CD8-positive, alpha-beta memory T cell (primary cell): ENCODE results near the gene BHMT. TPM values are rescaled to one million over a fixed set of nuclear protein-coding genes. Genes with fewer than 3 reads are reported as not detected.

ENCODE experiments used
- CTCF ChIA-PET: fragments of 350-600 bp; sonication (Branson Sonifier 250); formaldehyde crosslinking; loops from one replicate; lab custom pipeline; 2021; ENCODE audit warnings: antibody characterized with exemption; lab: Charles Lee
- POLR2A ChIA-PET: fragments of 350-600 bp; sonication (Branson Sonifier 250); formaldehyde crosslinking; loops from one replicate; lab custom pipeline; 2021; ENCODE audit warnings: antibody characterized with exemption; lab: Charles Lee
- DNase-seq, 5 donors: peaks; one replicate each; pipeline versions ENCODE4 v3.0.0 to v3.0.0-alpha.2; 2020 to 2022; ENCODE audit warnings: mixed read lengths in 1 of 5
- H3K27ac ChIP-seq: one replicate; pipeline ENCODE4 v1.7.0; 2013; ENCODE audit warnings: low read depth, mild to moderate bottlenecking, low read length, moderate library complexity
- H3K27me3 ChIP-seq: 2 replicates; pipeline ENCODE4 v1.7.0; 2013; ENCODE audit warnings: low read length, mild to moderate bottlenecking; ENCODE audit not compliant: insufficient read depth, poor library complexity, severe bottlenecking
- H3K36me3 ChIP-seq: 2 replicates; pipeline ENCODE4 v1.7.0; 2013; ENCODE audit warnings: mild to moderate bottlenecking, low read length, moderate library complexity; ENCODE audit not compliant: insufficient read depth
- H3K4me1 ChIP-seq: 2 replicates; pipeline ENCODE4 v1.7.0; 2013; ENCODE audit warnings: mild to moderate bottlenecking, low read length, moderate library complexity; ENCODE audit not compliant: insufficient read depth
- H3K4me3 ChIP-seq: 2 replicates; pipeline ENCODE4 v1.7.0; 2013; ENCODE audit warnings: mild to moderate bottlenecking, low read length
- H3K9me3 ChIP-seq: 2 replicates; pipeline ENCODE4 v1.7.0; 2013; ENCODE audit warnings: mild to moderate bottlenecking, low read length
- H3K27ac Mint-ChIP-seq, 8 donors: one replicate each; pipeline ENCODE4 v1.8.0; 2020 to 2021; ENCODE audit warnings: mixed read lengths in 8 of 8, mild to moderate bottlenecking in 6 of 8, inconsistent platforms in 3 of 8, moderate library complexity in 3 of 8
- H3K27me3 Mint-ChIP-seq, 2 donors: one replicate each; pipeline ENCODE4 v1.8.0; 2020 to 2021; ENCODE audit warnings: mixed read lengths in 2 of 2, mild to moderate bottlenecking in 1 of 2, moderate library complexity in 1 of 2
- H3K36me3 Mint-ChIP-seq, 3 donors: one replicate each; pipeline ENCODE4 v1.8.0; 2020 to 2021; ENCODE audit warnings: mixed read lengths in 3 of 3, inconsistent platforms in 1 of 3, mild to moderate bottlenecking in 1 of 3
- H3K4me1 Mint-ChIP-seq, 3 donors: one replicate each; pipeline ENCODE4 v1.8.0; 2020 to 2021; ENCODE audit warnings: mixed read lengths in 3 of 3, inconsistent platforms in 1 of 3, mild to moderate bottlenecking in 1 of 3
- H3K4me3 Mint-ChIP-seq, 7 donors: one replicate each; pipeline ENCODE4 v1.8.0; 2020 to 2021; ENCODE audit warnings: mixed read lengths in 7 of 7, mild to moderate bottlenecking in 6 of 7, moderate library complexity in 4 of 7, inconsistent platforms in 2 of 7
- H3K9me3 Mint-ChIP-seq, 5 donors: one replicate each; pipeline ENCODE4 v1.8.0; 2020 to 2022; ENCODE audit warnings: mixed read lengths in 5 of 5, mild to moderate bottlenecking in 3 of 5, moderate library complexity in 2 of 5, inconsistent platforms in 1 of 5
- polyA plus RNA-seq: library from polyadenylated mRNA; unstranded; fragments of 300-500 nt; fragmentation: Illumina TruSeq; gene quantifications from one replicate; pipeline ENCODE4 v1.2.3, GENCODE V29; 2021
- total RNA-seq, 2 experiments: library from RNA; stranded (reverse); gene quantifications; one replicate each; pipeline ENCODE4 v1.2.3, GENCODE V29; 2021

BHMT gene
- total and polyA plus RNA-seq, 3 experiments from 2014 or later = not detected

DNA sequence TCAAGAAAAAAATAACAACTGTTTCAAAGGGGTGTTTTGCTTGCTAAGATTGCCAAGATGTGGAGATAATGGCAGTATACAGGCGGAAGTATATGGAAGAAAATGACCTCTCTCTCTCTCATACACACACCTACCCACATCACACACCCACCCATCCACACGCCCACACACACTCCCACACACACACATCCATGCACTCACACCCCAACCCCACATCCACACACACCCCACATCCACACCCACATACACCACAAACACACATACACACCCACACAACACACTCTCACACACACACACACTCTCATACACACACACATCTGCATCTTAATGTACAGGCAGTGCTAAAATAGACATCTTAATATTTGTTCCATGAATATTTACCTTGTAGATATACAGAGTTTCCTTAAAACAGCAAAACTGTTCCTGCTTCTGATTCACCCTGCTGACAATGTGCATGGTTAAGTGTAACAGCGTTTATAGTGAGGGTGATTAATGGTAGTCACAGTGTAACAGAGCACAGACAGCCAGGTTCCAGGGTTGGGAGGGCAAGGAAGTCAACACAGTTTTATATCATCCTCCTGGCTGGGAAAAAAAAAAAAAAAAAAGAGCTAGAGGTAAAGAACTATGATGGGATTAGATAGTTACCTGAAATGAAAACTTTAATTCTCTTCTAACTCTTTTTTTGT lies 33.8 kb upstream of the BHMT start:
- H3K27me3 ChIP-seq = no peaks in the 10 kb centered on the region
- no peak overlapping the region for H3K4me3 ChIP-seq
- H3K4me1 ChIP-seq = no peaks in the 10 kb centered on the region
- H3K36me3 ChIP-seq = no peaks in the 10 kb centered on the region
- H3K27ac Mint-ChIP-seq = no peak overlapping the region
- ChIA-PET CTCF (no interaction called here), POLR2A (interaction anchor here (0.6 kb wide), 1 partner anchor 135 kb away, joined by 4 read pairs; no protein-coding TSS in a partner anchor)
- H3K36me3 Mint-ChIP-seq = no peaks in the 10 kb centered on the region
- peaks cover 0 to 4% (median 3%) of the 10 kb centered on the region in 3 donors for H3K4me1 Mint-ChIP-seq
- H3K4me3 Mint-ChIP-seq = no peak overlapping the region
- no peaks in the 10 kb centered on the region for H3K9me3 ChIP-seq
- H3K9me3 Mint-ChIP-seq = no peaks in the 10 kb centered on the region
- no peak overlapping the region for H3K27ac ChIP-seq
- H3K27me3 Mint-ChIP-seq = peaks cover 2 to 19% of the 10 kb centered on the region in 2 donors
- DNase-seq = no peak

DNA sequence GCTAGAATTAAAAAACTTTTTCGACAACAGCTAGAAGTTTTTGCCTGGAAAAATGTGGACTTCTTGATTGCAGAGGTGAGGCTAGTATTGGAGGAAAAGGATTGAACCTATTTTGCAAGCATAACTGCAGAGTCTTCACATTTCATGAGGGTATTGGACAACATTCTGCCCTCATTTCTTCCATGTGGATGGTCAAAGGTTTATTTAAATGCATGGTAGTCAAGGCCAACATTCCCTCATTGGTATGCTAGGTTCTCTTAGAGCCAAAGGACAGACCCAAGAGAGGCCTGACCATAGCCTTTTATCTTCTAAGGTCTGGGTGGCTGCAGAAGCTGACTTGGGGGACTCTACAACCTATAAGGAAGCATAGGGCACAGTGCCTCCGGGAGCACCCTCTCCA lies 30.8 kb upstream of the BHMT start:
- Mint-ChIP-seq H3K27ac (no peak overlapping the region), H3K4me3 (no peak overlapping the region), H3K36me3 (no peaks in the 10 kb centered on the region), H3K4me1 (peaks cover 0 to 4% (median 3%) of the 10 kb centered on the region in 3 donors), H3K9me3 (no peaks in the 10 kb centered on the region), H3K27me3 (peaks cover 2 to 4% of the 10 kb centered on the region in 2 donors)
- Histone ChIP-seq H3K27me3 (no peaks in the 10 kb centered on the region), H3K27ac (no peak overlapping the region), H3K4me1 (no peaks in the 10 kb centered on the region), H3K9me3 (no peaks in the 10 kb centered on the region), H3K4me3 (no peak overlapping the region), H3K36me3 (no peaks in the 10 kb centered on the region)
- ChIA-PET CTCF (no interaction called here), POLR2A (no interaction called here)
- no peak for DNase-seq

DNA sequence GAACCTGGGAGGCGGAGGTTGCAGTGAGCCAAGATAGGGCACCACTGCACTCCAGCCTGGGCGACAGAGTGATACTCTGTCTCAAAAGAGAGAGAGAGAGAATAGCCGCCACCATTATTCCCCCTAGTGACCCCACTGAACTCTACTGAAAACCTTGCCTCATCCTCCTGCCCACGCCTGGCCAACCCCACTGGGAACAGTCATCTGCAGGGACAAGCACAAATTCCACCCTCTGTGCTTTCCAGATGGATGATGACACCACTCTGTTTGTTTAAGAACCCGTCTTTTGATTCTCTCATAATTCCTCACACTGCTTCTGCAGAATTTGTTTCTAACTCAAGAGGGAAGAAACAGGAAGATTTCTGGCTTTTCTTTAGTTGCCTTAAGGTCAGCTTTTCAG lies 29.8 kb upstream of the BHMT start:
- H3K27me3 ChIP-seq = no peaks in the 10 kb centered on the region
- no peak for DNase-seq
- H3K36me3 ChIP-seq = no peaks in the 10 kb centered on the region
- no peaks in the 10 kb centered on the region for H3K27me3 Mint-ChIP-seq
- no peaks in the 10 kb centered on the region for H3K36me3 Mint-ChIP-seq
- H3K9me3 ChIP-seq = no peaks in the 10 kb centered on the region
- H3K27ac Mint-ChIP-seq = no peak overlapping the region
- CTCF ChIA-PET = no interaction called here
- no peak overlapping the region for H3K27ac ChIP-seq
- H3K4me1 Mint-ChIP-seq = peaks cover 0 to 4% (median 3%) of the 10 kb centered on the region in 3 donors
- H3K4me3 ChIP-seq = no peak overlapping the region
- no peaks in the 10 kb centered on the region for H3K9me3 Mint-ChIP-seq
- no peaks in the 10 kb centered on the region for H3K4me1 ChIP-seq
- POLR2A ChIA-PET = no interaction called here
- H3K4me3 Mint-ChIP-seq = no peak overlapping the region

DNA sequence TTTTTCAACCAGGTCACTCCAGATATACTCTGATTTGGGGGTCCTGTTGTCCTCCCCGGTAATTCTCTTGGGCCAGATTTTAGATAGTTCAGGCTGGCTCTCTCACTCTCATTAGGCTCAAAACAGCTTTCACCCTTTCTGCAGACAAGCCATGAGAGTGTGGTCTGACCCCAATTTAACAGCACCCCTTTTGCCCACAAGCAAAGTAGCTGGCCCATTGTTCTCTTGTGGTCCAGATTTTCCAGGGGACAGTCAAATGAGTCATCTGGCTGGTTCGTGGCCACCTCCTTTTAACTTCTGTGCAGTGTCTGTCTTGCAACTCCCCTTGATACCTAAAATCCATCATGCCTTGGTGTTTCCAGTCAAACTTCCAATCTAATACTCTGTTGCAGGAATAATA lies 25.5 kb upstream of the BHMT start:
- Mint-ChIP-seq H3K4me3 (no peak overlapping the region), H3K27me3 (peaks cover 0 to 9% of the 10 kb centered on the region in 2 donors), H3K9me3 (no peaks in the 10 kb centered on the region), H3K4me1 (no peaks in the 10 kb centered on the region), H3K36me3 (no peaks in the 10 kb centered on the region), H3K27ac (no peak overlapping the region)
- Histone ChIP-seq H3K4me1 (no peaks in the 10 kb centered on the region), H3K9me3 (no peaks in the 10 kb centered on the region), H3K36me3 (no peaks in the 10 kb centered on the region), H3K4me3 (no peak overlapping the region), H3K27me3 (no peaks in the 10 kb centered on the region), H3K27ac (no peak overlapping the region)
- POLR2A ChIA-PET = no interaction called here
- CTCF ChIA-PET = no interaction called here
- no peak for DNase-seq

DNA sequence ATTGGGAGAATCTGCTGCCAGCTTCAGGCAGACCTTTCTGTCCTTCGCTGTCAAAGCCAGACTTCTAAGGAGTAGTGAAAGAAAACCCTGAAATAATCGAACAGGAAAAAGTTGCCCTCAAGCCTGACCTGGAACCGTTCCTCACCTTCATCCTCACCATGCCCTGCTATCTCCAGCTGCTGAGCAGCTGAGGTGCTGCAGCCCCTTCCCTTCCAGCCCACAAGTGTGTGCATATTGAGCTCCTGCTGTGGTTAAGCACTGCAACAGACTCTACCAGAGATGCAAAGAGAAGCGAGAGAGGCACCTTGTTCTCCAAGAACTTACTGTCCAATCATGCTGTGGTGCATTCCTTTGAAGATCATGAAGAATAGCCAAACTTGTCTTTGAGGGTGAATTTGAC lies 23.1 kb upstream of the BHMT start:
- H3K27ac Mint-ChIP-seq = no peak overlapping the region
- no peaks in the 10 kb centered on the region for H3K36me3 Mint-ChIP-seq
- Histone ChIP-seq H3K4me1 (no peaks in the 10 kb centered on the region), H3K9me3 (no peaks in the 10 kb centered on the region), H3K4me3 (no peak overlapping the region), H3K36me3 (no peaks in the 10 kb centered on the region), H3K27ac (no peak overlapping the region), H3K27me3 (no peaks in the 10 kb centered on the region)
- H3K9me3 Mint-ChIP-seq = no peaks in the 10 kb centered on the region
- ChIA-PET CTCF (interaction anchor here (2.8 kb wide), 1 partner anchor 9 kb away, joined by 7 read pairs; no protein-coding TSS in a partner anchor), POLR2A (no interaction called here)
- DNase-seq = no peak
- no peaks in the 10 kb centered on the region for H3K4me1 Mint-ChIP-seq
- no peak overlapping the region for H3K4me3 Mint-ChIP-seq
- H3K27me3 Mint-ChIP-seq = peaks cover 0 to 20% of the 10 kb centered on the region in 2 donors

DNA sequence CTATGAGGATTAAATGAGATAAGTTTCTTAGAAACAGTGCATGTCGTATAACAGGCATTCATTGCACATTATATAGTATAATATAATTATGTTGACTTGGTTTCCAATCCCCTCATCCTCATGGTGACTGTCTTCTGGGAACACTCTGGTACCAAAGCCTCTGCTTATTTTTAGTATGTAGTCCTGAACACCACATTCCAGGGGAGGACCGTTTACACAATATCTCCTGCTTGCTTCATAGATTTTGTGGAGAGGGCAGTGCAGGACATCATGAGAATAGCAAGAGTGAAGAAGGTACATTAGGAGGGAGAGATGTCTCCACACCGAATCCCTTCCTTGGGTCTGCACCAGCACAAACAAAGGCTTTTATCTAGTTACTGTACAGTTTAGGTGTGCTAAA lies 20.5 kb upstream of the BHMT start:
- Mint-ChIP-seq H3K27ac (no peak overlapping the region), H3K4me3 (no peak overlapping the region), H3K9me3 (peaks cover 0 to 4% (median 2%) of the 10 kb centered on the region in 5 donors), H3K4me1 (no peaks in the 10 kb centered on the region), H3K27me3 (peaks cover 0 to 34% of the 10 kb centered on the region in 2 donors), H3K36me3 (no peaks in the 10 kb centered on the region)
- H3K9me3 ChIP-seq = no peaks in the 10 kb centered on the region
- no peaks in the 10 kb centered on the region for H3K36me3 ChIP-seq
- no peak for DNase-seq
- H3K4me1 ChIP-seq = no peaks in the 10 kb centered on the region
- no peak overlapping the region for H3K27ac ChIP-seq
- ChIA-PET CTCF (no interaction called here), POLR2A (no interaction called here)
- H3K27me3 ChIP-seq = no peaks in the 10 kb centered on the region
- H3K4me3 ChIP-seq = no peak overlapping the region

DNA sequence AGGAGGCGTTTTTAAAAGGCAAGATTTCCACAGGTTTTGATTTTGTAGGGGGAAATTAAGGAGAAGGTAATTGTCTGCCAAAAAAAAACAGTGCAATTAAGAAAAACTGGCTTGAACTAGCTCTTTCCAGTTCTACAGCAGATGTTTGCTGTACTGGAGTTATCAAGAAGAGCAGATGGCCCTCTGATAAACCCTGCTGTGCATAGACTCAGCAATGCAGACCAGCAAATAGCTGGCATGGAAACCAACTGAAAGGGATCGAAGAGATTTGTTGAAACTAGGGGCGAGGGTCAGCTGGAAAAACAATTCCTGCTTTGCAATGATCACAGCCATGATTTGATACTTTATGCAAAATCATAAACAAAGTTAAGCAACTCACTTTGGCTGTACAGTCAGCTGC lies 17.8 kb upstream of the BHMT start:
- no peak overlapping the region for H3K4me3 ChIP-seq
- Mint-ChIP-seq H3K4me1 (no peaks in the 10 kb centered on the region), H3K27me3 (peaks cover 0 to 31% of the 10 kb centered on the region in 2 donors), H3K9me3 (peaks cover 0 to 7% (median 2%) of the 10 kb centered on the region in 5 donors), H3K4me3 (no peak overlapping the region), H3K27ac (no peak overlapping the region), H3K36me3 (no peaks in the 10 kb centered on the region)
- no peak overlapping the region for H3K27ac ChIP-seq
- H3K27me3 ChIP-seq = no peaks in the 10 kb centered on the region
- CTCF ChIA-PET = no interaction called here
- POLR2A ChIA-PET = no interaction called here
- no peaks in the 10 kb centered on the region for H3K36me3 ChIP-seq
- DNase-seq = no peak
- H3K4me1 ChIP-seq = no peaks in the 10 kb centered on the region
- H3K9me3 ChIP-seq = no peaks in the 10 kb centered on the region

DNA sequence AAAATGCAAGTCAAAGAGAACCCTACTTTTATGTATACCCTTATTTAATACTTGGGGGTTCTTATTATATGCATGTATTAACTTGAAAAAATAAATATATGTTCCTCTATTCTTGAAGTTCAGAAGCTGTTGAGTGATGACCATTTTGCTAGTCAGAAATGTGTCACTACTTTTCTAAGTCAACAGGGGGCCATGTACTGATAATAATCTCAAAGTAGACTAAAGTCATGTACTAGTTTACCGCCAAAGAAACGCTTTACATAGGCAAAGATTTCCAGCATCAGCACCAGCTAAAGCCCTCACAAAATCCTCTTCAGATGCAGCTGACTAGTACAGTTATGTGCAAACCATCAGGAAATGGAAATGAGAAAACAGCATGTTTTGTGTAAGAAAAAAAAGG lies 5.7 kb upstream of the BHMT start:
- Histone ChIP-seq H3K27ac (no peak overlapping the region), H3K36me3 (no peaks in the 10 kb centered on the region), H3K27me3 (peaks cover 10% of the 10 kb centered on the region), H3K9me3 (no peaks in the 10 kb centered on the region), H3K4me3 (no peak overlapping the region), H3K4me1 (no peaks in the 10 kb centered on the region)
- DNase-seq = no peak
- Mint-ChIP-seq H3K9me3 (peaks cover 0 to 6% (median 2%) of the 10 kb centered on the region in 5 donors), H3K36me3 (peaks cover 0 to 4% (median 1%) of the 10 kb centered on the region in 3 donors), H3K27me3 (peaks cover 16 to 59% of the 10 kb centered on the region in 2 donors), H3K4me3 (no peak overlapping the region), H3K4me1 (peaks cover 0 to 3% (median 0%) of the 10 kb centered on the region in 3 donors), H3K27ac (no peak overlapping the region)
- ChIA-PET CTCF (interaction anchor here (1.1 to 1.6 kb wide), 5 partner anchors 10 to 124 kb away, joined by 3 to 5 read pairs (median 3); no protein-coding TSS in a partner anchor), POLR2A (no interaction called here)
